H9 (cell line): ENCODE results near the gene MRPL37. TPM values are rescaled to one million over a fixed set of nuclear protein-coding genes. Genes with fewer than 3 reads are reported as not detected.
A peak's percentile ranks its signal among the peaks of the same experiment; 100 is the strongest.

Source experiments
- DNase-seq: peaks from one replicate; pipeline ENCODE4 v3.0.0-alpha.2; 2017
- H2AFZ ChIP-seq: one replicate; pipeline ENCODE4 v1.6.1; 2013; ENCODE audit warnings: mild to moderate bottlenecking, low read length, control low read depth, moderate library complexity
- H2AK5ac ChIP-seq: 2 replicates; pipeline ENCODE4 v1.6.1; 2013; ENCODE audit warnings: low read length, control low read depth, mixed read lengths; ENCODE audit not compliant: insufficient read length
- H2BK120ac ChIP-seq: one replicate; pipeline ENCODE4 v1.6.1; 2013; ENCODE audit warnings: low read depth, mild to moderate bottlenecking, low read length, control low read depth, inconsistent platforms; ENCODE audit not compliant: poor library complexity, severe bottlenecking
- H2BK12ac ChIP-seq: 2 replicates; pipeline ENCODE4 v1.6.1; 2013; ENCODE audit warnings: low read length, control low read depth, mixed read lengths, low read depth; ENCODE audit not compliant: insufficient read length
- H2BK15ac ChIP-seq: 2 replicates; pipeline ENCODE4 v1.6.1; 2013; ENCODE audit warnings: low read depth, low read length, control low read depth
- H2BK20ac ChIP-seq: one replicate; pipeline ENCODE4 v1.6.1; 2013; ENCODE audit warnings: low read depth, mild to moderate bottlenecking, low read length, control low read depth, inconsistent platforms; ENCODE audit not compliant: poor library complexity, severe bottlenecking
- H2BK5ac ChIP-seq: 2 replicates; pipeline ENCODE4 v1.6.1; 2013; ENCODE audit warnings: low read length, control low read depth, mixed read lengths; ENCODE audit not compliant: insufficient read length
- H3K14ac ChIP-seq: 2 replicates; pipeline ENCODE4 v1.6.1; 2013; ENCODE audit warnings: low read length, control low read depth; ENCODE audit not compliant: insufficient read depth
- H3K18ac ChIP-seq: 2 replicates; pipeline ENCODE4 v1.6.1; 2013; ENCODE audit warnings: low read depth, mild to moderate bottlenecking, mixed read lengths, low read length, control low read depth; ENCODE audit not compliant: insufficient read length
- H3K23ac ChIP-seq: 2 replicates; pipeline ENCODE4 v1.6.1; 2013; ENCODE audit warnings: low read length, control low read depth, mixed read lengths, low read depth; ENCODE audit not compliant: insufficient read length
- H3K23me2 ChIP-seq: 2 replicates; pipeline ENCODE4 v1.6.1; 2013; ENCODE audit warnings: low read depth, mild to moderate bottlenecking, mixed read lengths, low read length, control low read depth; ENCODE audit not compliant: insufficient read length, poor library complexity, severe bottlenecking
- H3K27ac ChIP-seq: 2 replicates; pipeline ENCODE4 v1.5.1; 2013; ENCODE audit warnings: low read length, control low read depth, mixed read lengths, low read depth; ENCODE audit not compliant: insufficient read length
- H3K27me3 ChIP-seq: 2 replicates; pipeline ENCODE4 v1.6.1; 2013; ENCODE audit warnings: low read length, control low read depth, inconsistent platforms; ENCODE audit not compliant: insufficient read depth
- H3K4ac ChIP-seq: 2 replicates; pipeline ENCODE4 v1.6.1; 2013; ENCODE audit warnings: low read depth, mild to moderate bottlenecking, control low read depth, inconsistent platforms, low read length, moderate library complexity
- H3K4me1 ChIP-seq: 2 replicates; pipeline ENCODE4 v1.6.1; 2013; ENCODE audit warnings: low read length, control low read depth, inconsistent platforms; ENCODE audit not compliant: insufficient read depth
- H3K4me2 ChIP-seq: 2 replicates; pipeline ENCODE4 v1.6.1; 2013; ENCODE audit warnings: low read length, control low read depth, mixed read lengths; ENCODE audit not compliant: insufficient read length, insufficient read depth
- H3K56ac ChIP-seq: 2 replicates; pipeline ENCODE4 v1.6.1; 2013; ENCODE audit warnings: low read depth, mild to moderate bottlenecking, mixed read lengths, low read length, control low read depth; ENCODE audit not compliant: insufficient read length
- H3K79me1 ChIP-seq: 2 replicates; pipeline ENCODE4 v1.6.1; 2013; ENCODE audit warnings: low read depth, mild to moderate bottlenecking, moderate library complexity, low read length, control low read depth, inconsistent platforms; ENCODE audit not compliant: insufficient read depth, poor library complexity, severe bottlenecking
- H3K79me2 ChIP-seq: 2 replicates; pipeline ENCODE4 v1.6.1; 2013; ENCODE audit warnings: low read length, control low read depth, inconsistent platforms; ENCODE audit not compliant: insufficient read depth
- H3K9ac ChIP-seq: 2 replicates; pipeline ENCODE4 v1.6.1; 2013; ENCODE audit warnings: low read length, control low read depth, mixed read lengths; ENCODE audit not compliant: insufficient read length; ENCODE audit errors: extremely low read depth
- H3K9me3 ChIP-seq: one replicate; pipeline ENCODE4 v1.6.1; 2013; ENCODE audit warnings: low read depth, low read length, inconsistent platforms; ENCODE audit not compliant: control insufficient read depth
- H3T11ph ChIP-seq: one replicate; pipeline ENCODE4 v1.6.1; 2013; ENCODE audit warnings: mild to moderate bottlenecking, low read length, control low read depth, inconsistent platforms
- H4K20me1 ChIP-seq: one replicate; pipeline ENCODE4 v1.6.1; 2013; ENCODE audit not compliant: control insufficient read depth, insufficient read length, insufficient read depth
- H4K5ac ChIP-seq: 2 replicates; pipeline ENCODE4 v1.6.1; 2013; ENCODE audit warnings: low read depth, mild to moderate bottlenecking, mixed read lengths, low read length, control low read depth; ENCODE audit not compliant: insufficient read length
- H4K8ac ChIP-seq: replicated peaks from 2 replicates; pipeline ENCODE4 v1.6.1; 2013; ENCODE audit warnings: low read length, control low read depth, mixed read lengths, low read depth; ENCODE audit not compliant: insufficient read length
- H4K91ac ChIP-seq: 2 replicates; pipeline ENCODE4 v1.6.1; 2013; ENCODE audit warnings: low read depth, mild to moderate bottlenecking, moderate library complexity, mixed read lengths, low read length, control low read depth; ENCODE audit not compliant: insufficient read length
- H3K27ac Mint-ChIP-seq, 3 experiments: 2 replicates in 2 of 3; 3 replicates in 1 of 3; pipeline ENCODE4 v1.8.0; 2020 to 2021; ENCODE audit warnings: mixed read lengths in 3 of 3, mild to moderate bottlenecking in 1 of 3, moderate library complexity in 1 of 3
- H3K27me3 Mint-ChIP-seq: 2 replicates; pipeline ENCODE4 v1.8.0; 2021; ENCODE audit warnings: low read depth, mild to moderate bottlenecking, moderate library complexity, mixed read lengths
- H3K36me3 Mint-ChIP-seq, 3 experiments: 2 replicates in 2 of 3; 3 replicates in 1 of 3; pipeline ENCODE4 v1.8.0; 2020 to 2021; ENCODE audit warnings: low read depth in 3 of 3, mixed read lengths in 3 of 3; ENCODE audit not compliant: insufficient read depth in 1 of 3
- H3K4me1 Mint-ChIP-seq, 2 experiments: 2 replicates each; pipeline ENCODE4 v1.8.0; 2020; ENCODE audit warnings: mixed read lengths in 2 of 2
- H3K4me3 Mint-ChIP-seq, 2 experiments: 2 replicates in 1 of 2; 3 replicates in 1 of 2; pipeline ENCODE4 v1.8.0; 2020 to 2021; ENCODE audit warnings: mild to moderate bottlenecking in 2 of 2, mixed read lengths in 2 of 2, moderate library complexity in 1 of 2
- H3K9me3 Mint-ChIP-seq, 2 experiments: 2 replicates in 1 of 2; 3 replicates in 1 of 2; pipeline ENCODE4 v1.8.0; 2020; ENCODE audit warnings: mild to moderate bottlenecking in 2 of 2, mixed read lengths in 2 of 2, moderate library complexity in 1 of 2
- CTCF ChIP-seq: fragments of 200-600 bp; sonication (generic); conservative IDR thresholded peaks from 3 replicates; pipeline ENCODE4 v1.8.0; 2021; ENCODE audit warnings: antibody characterized with exemption, mild to moderate bottlenecking
- WGBS: extraction: QIAGEN DNeasy Blood & Tissue Kit; methylation state at CpG from one replicate; pipeline ENCODE4 v1.1.7; 2013; ENCODE audit warnings: missing lambda C conversion rate, low lambda C conversion rate, mixed read lengths; ENCODE audit not compliant: insufficient read length; ENCODE audit errors: extremely low coverage; 5-methylcytosine and 5-hydroxymethylcytosine counted together
- total RNA-seq: library from RNA; stranded (reverse); gene quantifications from 2 replicates; pipeline ENCODE4 v1.2.1, GENCODE V29; 2021

Gene MRPL37
- total RNA-seq, 1 experiment from 2014 or later: 123 TPM

DNA sequence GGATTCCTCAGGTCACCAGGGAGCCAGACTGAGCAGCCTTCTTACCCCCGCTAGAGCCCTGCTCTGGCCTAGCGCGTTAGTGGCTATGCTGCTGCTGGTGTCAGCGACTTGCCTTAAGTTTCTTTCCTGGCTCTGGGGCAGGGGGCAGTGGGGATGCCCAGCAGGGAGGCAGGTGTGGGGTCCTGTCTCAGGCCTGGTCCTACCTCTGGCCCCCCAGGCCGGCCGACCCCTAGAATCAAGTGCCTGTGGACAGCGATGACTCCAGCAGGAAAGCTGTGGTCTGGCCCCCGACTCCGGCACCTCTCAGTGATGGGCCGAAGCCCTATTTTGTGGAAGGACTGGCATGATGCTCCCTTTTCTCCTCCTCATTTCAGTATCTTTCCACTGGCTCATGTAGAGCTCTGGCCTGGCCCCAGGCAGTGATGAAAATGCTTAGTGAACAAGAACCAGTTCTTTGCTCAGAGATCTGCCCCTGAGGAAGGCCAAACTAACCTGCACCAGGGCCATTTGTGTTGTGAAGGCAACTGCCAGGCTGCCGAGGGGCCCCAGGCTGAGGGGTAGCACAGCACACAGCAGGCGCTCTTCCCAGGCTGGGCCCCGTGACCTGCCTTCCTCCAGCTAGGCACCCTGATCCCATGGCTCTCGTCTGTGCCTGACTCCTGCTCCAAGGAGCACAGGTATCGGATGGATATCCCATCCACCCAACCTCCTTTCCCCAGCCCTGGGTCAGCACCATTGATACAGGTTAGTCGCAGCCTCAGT is 23.7 kb downstream of the MRPL37 start:
- H3K27me3 Mint-ChIP-seq: peaks cover 2% of the 10 kb centered on the region; the same call in 1 of the 2 replicates
- no CpG with 5 or more reads among the region's 16 CpGs for WGBS
- no peaks in the 10 kb centered on the region for H3K27me3 ChIP-seq
- no peaks in the 10 kb centered on the region for H3K4me1 ChIP-seq
- H3K27ac Mint-ChIP-seq: peak overlapping the region; percentile 42 to 91 (median 84); a peak in 5 of 7 replicates
- no peak overlapping the region for H3K9ac ChIP-seq
- H3K23ac ChIP-seq: no peak overlapping the region
- H4K5ac ChIP-seq: no peak overlapping the region
- peaks cover 11 to 37% (median 33%) of the 10 kb centered on the region in 3 experiments; a peak in 6 of 7 replicates for H3K36me3 Mint-ChIP-seq
- H3K4me3 Mint-ChIP-seq: no peak overlapping the region
- no peaks in the 10 kb centered on the region for H3K79me2 ChIP-seq
- no peak overlapping the region for H3K56ac ChIP-seq
- no peak overlapping the region for H2BK12ac ChIP-seq
- no peak overlapping the region for H3K4ac ChIP-seq
- H2AK5ac ChIP-seq: no peak overlapping the region
- H2BK20ac ChIP-seq: no peak overlapping the region
- no peaks in the 10 kb centered on the region for H3K23me2 ChIP-seq
- no peak overlapping the region for H3K27ac ChIP-seq
- peaks cover 28 to 42% of the 10 kb centered on the region in 2 experiments for H3K4me1 Mint-ChIP-seq
- H2AFZ ChIP-seq: no peak overlapping the region
- H2BK15ac ChIP-seq: no peak overlapping the region
- no peak overlapping the region for H3K4me2 ChIP-seq
- H2BK5ac ChIP-seq: no peak overlapping the region
- no peak for TF ChIP-seq CTCF
- H4K8ac ChIP-seq: no peak overlapping the region
- H3K9me3 ChIP-seq: no peaks in the 10 kb centered on the region
- H3K79me1 ChIP-seq: no peaks in the 10 kb centered on the region
- no peaks in the 10 kb centered on the region for H4K20me1 ChIP-seq
- no peak overlapping the region for H3T11ph ChIP-seq
- no peak overlapping the region for H3K18ac ChIP-seq
- no peak for DNase-seq
- no peak overlapping the region for H2BK120ac ChIP-seq
- H3K14ac ChIP-seq: no peak overlapping the region
- H3K9me3 Mint-ChIP-seq: no peaks in the 10 kb centered on the region
- no peak overlapping the region for H4K91ac ChIP-seq
